Cardiac fibroblast (primary cell): ENCODE measurements around the gene IFI27L2.

Experiments
- DNase-seq, 2 donors: peaks; one replicate each; pipeline versions ENCODE4 v3.0.0 to v3.0.0-alpha.2; 2010; ENCODE audit warnings: low read depth in 2 of 2
- H3K4me3 ChIP-seq, 2 donors: replicated peaks in 1 of 2; 1 replicate in 1 of 2; 2 replicates in 1 of 2; pipeline ENCODE4 v1.5.1; 2011; ENCODE audit warnings: low read depth in 2 of 2, low read length in 2 of 2, mild to moderate bottlenecking in 2 of 2, moderate library complexity in 1 of 2
- TF ChIP-seq, protein P1 (sequence below): IDR thresholded peaks from one replicate; pipeline ENCODE4 v1.5.1; 2011; ENCODE audit warnings: low read depth, mild to moderate bottlenecking, low read length, inconsistent platforms

The IFI27L2 gene

GRCh38 chr14:94126800-94127199, 2.6 kb downstream of the IFI27L2 start:
- H3K4me3 ChIP-seq: no peak overlapping the region
- DNase-seq: no peak
- TF ChIP-seq, protein P1, sequence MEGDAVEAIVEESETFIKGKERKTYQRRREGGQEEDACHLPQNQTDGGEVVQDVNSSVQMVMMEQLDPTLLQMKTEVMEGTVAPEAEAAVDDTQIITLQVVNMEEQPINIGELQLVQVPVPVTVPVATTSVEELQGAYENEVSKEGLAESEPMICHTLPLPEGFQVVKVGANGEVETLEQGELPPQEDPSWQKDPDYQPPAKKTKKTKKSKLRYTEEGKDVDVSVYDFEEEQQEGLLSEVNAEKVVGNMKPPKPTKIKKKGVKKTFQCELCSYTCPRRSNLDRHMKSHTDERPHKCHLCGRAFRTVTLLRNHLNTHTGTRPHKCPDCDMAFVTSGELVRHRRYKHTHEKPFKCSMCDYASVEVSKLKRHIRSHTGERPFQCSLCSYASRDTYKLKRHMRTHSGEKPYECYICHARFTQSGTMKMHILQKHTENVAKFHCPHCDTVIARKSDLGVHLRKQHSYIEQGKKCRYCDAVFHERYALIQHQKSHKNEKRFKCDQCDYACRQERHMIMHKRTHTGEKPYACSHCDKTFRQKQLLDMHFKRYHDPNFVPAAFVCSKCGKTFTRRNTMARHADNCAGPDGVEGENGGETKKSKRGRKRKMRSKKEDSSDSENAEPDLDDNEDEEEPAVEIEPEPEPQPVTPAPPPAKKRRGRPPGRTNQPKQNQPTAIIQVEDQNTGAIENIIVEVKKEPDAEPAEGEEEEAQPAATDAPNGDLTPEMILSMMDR: no peak

DNA sequence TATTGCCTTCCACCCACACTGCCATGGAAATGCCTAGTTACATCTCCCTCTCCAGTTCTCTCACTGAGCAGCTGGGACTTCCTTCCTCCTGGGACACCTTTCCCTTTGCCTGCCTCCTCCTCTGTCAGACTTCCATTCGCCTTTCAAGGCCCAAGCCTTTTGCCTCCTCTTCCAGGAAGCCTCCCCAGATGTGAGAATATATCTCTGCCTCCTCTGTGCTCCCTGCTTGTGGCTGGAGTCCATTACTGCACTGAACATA, 3.1 kb downstream of the IFI27L2 start:
- DNase-seq: no peak
- no peak overlapping the region for H3K4me3 ChIP-seq
- TF ChIP-seq, protein P1: no peak

DNA sequence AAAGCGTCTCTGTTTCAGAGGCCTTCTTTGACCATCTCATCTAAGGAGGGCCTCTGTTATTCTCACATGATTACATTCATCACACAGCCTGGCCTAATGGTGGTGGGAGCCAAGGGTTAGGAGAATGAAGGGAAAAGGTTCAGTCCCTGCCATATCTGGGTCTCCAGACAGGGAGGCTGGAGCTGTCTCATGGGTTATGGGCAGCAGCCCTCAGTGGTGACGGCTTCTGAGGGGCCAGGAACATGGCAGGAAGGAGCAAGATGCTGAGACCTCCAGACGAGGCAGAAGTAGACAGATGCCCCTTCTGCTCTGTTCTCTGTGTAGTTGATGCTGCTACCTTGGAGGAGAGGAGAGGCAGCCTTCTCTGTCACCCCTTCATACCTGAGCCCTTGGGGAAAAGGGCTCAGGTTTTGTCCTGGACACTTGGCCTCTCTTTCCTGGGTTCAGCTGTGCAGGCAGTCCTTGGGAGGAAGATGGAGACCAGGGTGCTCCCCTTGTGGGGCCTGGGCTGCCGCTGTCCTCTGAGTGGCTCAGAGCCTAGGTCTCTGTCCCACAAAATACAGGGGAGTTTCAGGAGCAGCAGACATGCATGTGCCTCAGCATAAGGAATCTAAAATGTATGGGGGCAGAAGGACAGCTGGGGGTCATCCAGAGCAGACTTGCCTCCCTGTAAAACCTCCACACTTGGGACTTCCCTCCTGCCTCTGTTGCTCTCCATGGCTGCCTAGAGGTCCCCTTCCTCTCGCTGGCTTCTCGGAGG, 3.6 kb downstream of the IFI27L2 start:
- H3K4me3 ChIP-seq: no peak overlapping the region
- TF ChIP-seq, protein P1: no peak
- no peak for DNase-seq

DNA sequence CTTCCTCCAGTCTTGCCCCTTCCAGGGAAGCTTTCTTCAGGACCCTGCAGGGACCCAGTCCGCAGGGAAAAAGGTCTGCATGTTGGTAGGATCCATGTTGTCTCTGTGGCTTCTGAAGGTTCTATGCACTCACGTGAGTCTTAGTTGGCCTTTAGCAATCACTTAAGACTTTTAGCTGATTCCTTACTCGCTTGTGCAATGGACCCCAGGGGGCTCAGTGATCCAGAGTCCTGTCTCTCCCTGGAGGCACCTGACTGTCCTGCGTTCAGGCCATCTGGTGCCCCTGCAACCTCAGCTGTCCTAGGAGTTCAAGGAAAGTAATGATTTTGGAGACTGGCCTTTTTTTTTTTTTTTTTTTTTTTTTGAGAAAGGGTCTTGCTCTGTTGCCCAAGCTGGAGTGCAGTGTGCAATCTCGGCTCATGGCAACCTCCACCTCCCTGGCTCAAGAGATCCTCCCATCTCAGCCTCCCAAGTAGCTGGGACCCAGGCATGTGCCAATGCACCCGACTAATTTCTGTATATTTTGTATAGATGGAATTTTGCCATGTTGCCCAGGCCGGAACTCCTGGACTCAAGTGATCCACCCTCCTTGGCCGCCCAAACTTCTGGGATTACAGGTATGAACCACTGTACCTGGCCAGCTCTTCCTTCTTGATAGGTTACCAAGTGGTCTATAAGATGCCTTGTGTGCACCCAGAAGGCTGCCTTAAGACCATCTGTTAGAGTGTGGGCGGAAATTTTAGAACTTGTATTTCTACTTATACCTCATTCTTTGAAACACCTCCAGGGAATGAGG, 4.6 kb downstream of the IFI27L2 start:
- TF ChIP-seq, protein P1: no peak
- no peak for DNase-seq
- H3K4me3 ChIP-seq: no peak overlapping the region

GRCh38 chr14:94123868-94124267, 5.5 kb downstream of the IFI27L2 start:
- DNase-seq: no peak
- TF ChIP-seq, protein P1: no peak
- no peak overlapping the region for H3K4me3 ChIP-seq

DNA sequence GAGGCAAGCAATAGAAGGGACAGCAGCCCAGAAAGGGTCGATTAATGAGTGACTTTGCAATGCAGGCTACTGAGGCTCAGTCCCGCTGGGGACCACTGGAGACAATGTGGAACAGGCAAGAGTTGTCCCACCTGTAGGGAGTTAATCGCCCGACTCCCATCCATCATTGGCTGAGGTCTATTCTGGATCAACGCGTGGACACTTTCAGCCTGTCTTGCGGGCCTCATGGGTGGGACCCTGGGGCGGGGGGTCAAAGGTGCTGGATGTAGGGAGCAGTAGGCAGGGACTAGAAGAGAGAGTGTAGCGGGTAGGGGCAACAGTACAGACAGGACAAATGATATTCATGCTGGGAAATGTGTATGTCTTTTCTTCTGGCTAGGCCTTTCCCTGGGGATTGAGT, 6.1 kb downstream of the IFI27L2 start:
- TF ChIP-seq, protein P1: no peak
- no peak for DNase-seq
- no peak overlapping the region for H3K4me3 ChIP-seq
